ENCODE results near the gene CFAP57. TPM values are rescaled to one million over a fixed set of nuclear protein-coding genes. Genes with fewer than 3 reads are reported as not detected.

The CFAP57 gene
- total RNA-seq, 2 experiments from 2014 or later = not detected

DNA sequence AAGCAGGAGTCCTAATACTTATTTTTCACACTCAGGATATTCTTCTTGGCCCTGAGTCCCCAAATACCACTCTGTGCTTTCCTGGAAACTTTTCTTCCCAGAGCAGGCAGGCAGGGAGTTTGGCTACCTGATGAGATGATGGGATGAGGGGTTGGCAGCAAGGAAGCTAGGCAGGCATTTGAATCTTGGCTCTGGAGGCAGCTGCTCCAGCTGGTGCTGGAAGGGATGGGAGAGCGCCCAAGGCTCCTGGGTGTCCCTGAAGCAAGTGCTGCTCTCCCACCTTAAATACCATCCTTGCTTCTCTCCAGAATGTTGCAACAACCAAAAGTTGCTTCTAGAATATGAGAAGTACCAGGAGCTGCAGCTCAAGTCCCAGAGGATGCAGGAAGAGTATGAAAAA is 49.7 kb downstream of the CFAP57 start:
- Mint-ChIP-seq H3K27me3 (peaks cover 7% of the 10 kb centered on the region), H3K27ac (no peak overlapping the region), H3K36me3 (no peaks in the 10 kb centered on the region), H3K4me3 (no peak overlapping the region), H3K9me3 (no peaks in the 10 kb centered on the region), H3K4me1 (peaks cover 5% of the 10 kb centered on the region)
- ATAC-seq (ENCODE audit: low read depth) (no peak), DNase-seq (no peak)
- POLR2A ChIA-PET = no interaction called here

DNA sequence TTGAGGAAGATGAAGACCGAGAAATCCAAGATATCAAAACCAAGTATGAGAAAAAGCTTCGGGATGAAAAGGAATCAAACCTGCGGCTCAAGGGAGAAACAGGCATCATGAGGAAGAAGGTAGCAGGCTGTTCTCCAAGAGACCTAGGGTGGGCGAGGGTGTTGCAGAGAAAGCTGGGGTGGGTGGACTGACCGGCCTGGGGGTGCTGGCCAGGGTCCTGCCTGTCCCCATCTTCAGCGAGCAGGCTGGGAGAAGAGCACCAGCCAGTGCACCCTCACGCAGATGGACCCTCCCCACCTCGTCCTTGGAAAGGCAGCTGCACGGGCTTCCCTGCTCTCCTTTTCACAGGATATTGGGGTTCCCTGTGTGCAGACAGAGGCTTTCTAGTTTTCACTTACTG is 50.7 kb downstream of the CFAP57 start:
- H3K4me3 Mint-ChIP-seq = no peak overlapping the region
- ATAC-seq (ENCODE audit: low read depth) (no peak), DNase-seq (no peak)
- peaks cover 5% of the 10 kb centered on the region for H3K4me1 Mint-ChIP-seq
- POLR2A ChIA-PET = no interaction called here
- H3K36me3 Mint-ChIP-seq = no peaks in the 10 kb centered on the region
- peaks cover 7% of the 10 kb centered on the region for H3K27me3 Mint-ChIP-seq
- no peaks in the 10 kb centered on the region for H3K9me3 Mint-ChIP-seq
- no peak overlapping the region for H3K27ac Mint-ChIP-seq

DNA sequence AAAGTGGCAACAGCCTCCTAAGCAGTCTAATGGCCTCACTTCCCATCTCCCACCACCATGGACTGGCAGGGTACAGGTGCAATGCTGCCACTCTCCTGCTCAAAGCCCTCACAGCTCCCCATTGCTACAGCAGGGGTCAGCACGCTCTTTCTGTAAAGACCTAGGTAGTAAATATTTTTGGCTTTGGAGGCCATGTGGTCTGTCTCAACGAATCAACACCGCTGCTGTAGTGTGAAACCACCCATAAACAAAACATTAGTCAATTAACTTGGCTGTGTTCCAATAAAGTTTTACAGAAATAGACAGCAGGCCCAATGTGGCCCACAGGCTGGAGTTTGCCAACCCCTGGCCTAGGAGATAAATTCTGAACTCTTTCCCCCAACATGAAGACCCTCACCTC is 53.0 kb downstream of the CFAP57 start:
- ATAC-seq (ENCODE audit: low read depth) = no peak
- peaks cover 13% of the 10 kb centered on the region for H3K27me3 Mint-ChIP-seq
- POLR2A ChIA-PET = no interaction called here
- no peaks in the 10 kb centered on the region for H3K36me3 Mint-ChIP-seq
- no peak overlapping the region for H3K4me3 Mint-ChIP-seq
- no peaks in the 10 kb centered on the region for H3K9me3 Mint-ChIP-seq
- DNase-seq = no peak
- no peak overlapping the region for H3K27ac Mint-ChIP-seq
- peaks cover 5% of the 10 kb centered on the region for H3K4me1 Mint-ChIP-seq

DNA sequence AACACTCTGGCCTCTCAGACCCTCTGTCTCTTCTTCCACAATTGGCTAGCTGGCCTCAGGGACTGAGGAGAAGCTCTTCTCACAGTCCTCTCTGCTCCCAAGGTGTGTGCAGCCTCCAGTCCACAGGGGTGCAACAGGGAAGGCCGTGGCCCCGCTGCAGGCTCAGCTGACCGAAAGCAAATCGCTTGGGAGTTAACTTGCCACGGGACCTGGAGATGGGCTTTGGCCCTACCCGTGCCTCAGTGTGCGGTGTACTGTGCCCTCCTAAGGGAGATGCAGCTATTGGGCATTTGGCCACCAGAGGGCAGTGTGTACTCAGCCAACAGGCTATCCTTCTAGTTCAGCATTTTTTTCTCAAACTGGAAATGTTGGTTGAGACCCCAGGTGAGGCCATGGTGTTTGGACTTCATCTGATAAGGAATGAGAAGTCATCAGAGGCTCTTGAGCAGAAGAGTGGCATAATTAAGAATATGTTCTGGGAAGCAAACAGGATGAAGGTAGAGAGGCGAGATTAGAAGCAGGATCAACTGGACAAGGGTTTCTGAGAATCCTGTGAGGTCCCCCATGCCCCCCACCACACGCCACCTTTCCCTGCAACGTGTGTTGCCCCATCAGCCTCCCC is 55.1 kb downstream of the CFAP57 start:
- Mint-ChIP-seq H3K27me3 (peaks cover 15% of the 10 kb centered on the region), H3K9me3 (no peaks in the 10 kb centered on the region), H3K27ac (no peak overlapping the region), H3K36me3 (no peaks in the 10 kb centered on the region), H3K4me3 (no peak overlapping the region), H3K4me1 (no peaks in the 10 kb centered on the region)
- DNase-seq = peak; percentile 83
- ATAC-seq (ENCODE audit: low read depth) = peak; percentile 91
- POLR2A ChIA-PET = interaction anchor here (0.5 to 1.4 kb wide), 4 partner anchors 128 to 187 kb away, joined by 3 to 6 read pairs (median 3); partner anchors contain the start of genes CDC20 and ELOVL1

DNA sequence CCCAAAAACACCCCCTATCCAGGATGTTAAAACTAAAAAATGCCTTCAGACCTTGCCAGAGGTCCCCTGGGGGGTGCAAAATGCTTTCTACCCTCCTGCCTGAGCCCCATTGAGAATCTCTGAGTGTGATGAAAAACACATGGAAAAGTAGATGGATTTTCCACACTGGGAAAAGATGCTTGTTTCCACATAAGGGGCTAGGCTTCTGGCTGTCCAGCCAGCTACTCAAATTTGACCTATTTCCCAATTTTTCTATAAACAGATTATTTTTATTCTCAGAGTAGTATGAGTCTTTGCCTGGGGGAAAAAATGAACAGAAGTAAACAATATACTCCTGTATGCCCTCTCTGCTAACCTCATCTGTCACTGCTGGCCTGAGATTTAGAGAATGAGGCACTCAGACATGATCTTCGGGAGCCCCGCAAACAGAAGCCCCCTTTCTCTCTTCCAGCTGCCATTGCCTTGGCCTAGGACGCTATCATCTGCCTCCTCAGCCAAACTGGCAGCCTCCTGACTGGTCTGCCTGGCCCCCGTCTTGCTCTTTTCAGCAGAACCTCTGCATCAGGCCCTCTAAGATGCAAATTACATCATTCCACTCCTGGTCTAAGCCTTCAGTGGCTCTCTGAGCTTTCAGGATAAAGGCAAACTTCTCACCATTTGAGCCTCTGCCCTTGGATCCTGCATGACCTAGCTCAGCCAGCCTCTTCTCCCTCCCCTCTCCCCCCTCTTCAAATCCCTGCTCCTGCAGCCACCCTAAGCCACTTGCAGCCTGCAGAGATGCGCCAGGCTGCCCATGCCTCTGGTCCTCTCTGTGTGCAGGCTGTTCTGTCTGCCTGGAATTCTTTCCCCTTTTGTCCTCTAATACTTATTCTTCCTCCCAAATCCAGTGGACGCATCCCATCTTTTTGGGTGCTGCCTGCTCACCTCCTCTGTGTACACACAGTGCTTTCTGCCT is 58.0 kb downstream of the CFAP57 start:
- Mint-ChIP-seq H3K27ac (no peak overlapping the region), H3K4me1 (no peaks in the 10 kb centered on the region), H3K9me3 (no peaks in the 10 kb centered on the region), H3K36me3 (no peaks in the 10 kb centered on the region), H3K27me3 (peaks cover 12% of the 10 kb centered on the region), H3K4me3 (no peak overlapping the region)
- no peak for DNase-seq
- no peak for ATAC-seq (ENCODE audit: low read depth)
- POLR2A ChIA-PET = no interaction called here

DNA sequence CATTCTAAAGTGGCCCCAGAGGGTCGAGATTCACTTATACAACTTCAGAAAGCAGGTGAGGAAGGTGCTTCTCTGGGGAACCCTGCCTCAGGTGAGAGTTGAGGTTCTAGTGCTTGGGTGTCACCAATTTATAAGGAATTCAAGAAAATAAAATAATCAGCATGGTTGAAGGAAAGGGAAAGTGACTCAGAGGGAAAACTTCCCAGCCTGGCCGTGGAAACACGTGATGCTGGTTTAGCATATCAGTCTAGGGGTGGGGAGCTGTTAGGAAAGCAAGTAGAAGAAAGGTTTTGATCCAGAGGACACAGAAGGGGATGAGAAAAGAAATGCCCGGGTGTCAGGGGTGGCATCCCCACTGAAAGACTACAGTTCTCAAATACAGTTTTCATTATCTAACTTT is 59.9 kb downstream of the CFAP57 start:
- DNase-seq (no peak), ATAC-seq (ENCODE audit: low read depth) (no peak)
- POLR2A ChIA-PET = interaction anchor here (1.3 kb wide), 1 partner anchor 122 kb away, joined by 7 read pairs; no protein-coding TSS in a partner anchor
- H3K27me3 Mint-ChIP-seq = peaks cover 9% of the 10 kb centered on the region
- H3K9me3 Mint-ChIP-seq = no peaks in the 10 kb centered on the region
- H3K4me3 Mint-ChIP-seq = no peak overlapping the region
- H3K4me1 Mint-ChIP-seq = no peaks in the 10 kb centered on the region
- H3K36me3 Mint-ChIP-seq = no peaks in the 10 kb centered on the region
- no peak overlapping the region for H3K27ac Mint-ChIP-seq

DNA sequence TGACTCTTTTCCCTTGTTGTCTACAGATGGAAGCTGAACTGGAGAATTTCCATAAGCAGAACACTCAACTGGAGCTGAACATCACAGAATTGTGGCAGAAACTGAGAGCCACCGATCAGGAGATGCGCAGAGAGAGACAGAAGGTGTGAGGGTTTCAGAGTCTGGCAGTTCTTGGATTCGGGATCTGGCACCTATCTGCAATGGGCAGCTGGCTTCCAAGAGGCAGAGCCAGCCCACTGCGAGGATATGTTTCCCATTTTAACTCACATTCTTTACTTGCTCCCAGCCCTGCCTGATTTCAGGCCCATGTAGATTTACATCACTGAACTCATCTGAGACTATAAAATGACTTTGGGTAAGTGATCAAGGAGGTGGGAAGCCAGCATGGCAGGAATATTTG is 60.4 kb downstream of the CFAP57 start:
- Mint-ChIP-seq H3K27me3 (peaks cover 9% of the 10 kb centered on the region), H3K4me3 (no peak overlapping the region), H3K4me1 (no peaks in the 10 kb centered on the region), H3K27ac (no peak overlapping the region), H3K9me3 (no peaks in the 10 kb centered on the region), H3K36me3 (no peaks in the 10 kb centered on the region)
- ATAC-seq (ENCODE audit: low read depth) (no peak), DNase-seq (no peak)
- POLR2A ChIA-PET = interaction anchor here (1.3 kb wide), 1 partner anchor 122 kb away, joined by 7 read pairs; no protein-coding TSS in a partner anchor

DNA sequence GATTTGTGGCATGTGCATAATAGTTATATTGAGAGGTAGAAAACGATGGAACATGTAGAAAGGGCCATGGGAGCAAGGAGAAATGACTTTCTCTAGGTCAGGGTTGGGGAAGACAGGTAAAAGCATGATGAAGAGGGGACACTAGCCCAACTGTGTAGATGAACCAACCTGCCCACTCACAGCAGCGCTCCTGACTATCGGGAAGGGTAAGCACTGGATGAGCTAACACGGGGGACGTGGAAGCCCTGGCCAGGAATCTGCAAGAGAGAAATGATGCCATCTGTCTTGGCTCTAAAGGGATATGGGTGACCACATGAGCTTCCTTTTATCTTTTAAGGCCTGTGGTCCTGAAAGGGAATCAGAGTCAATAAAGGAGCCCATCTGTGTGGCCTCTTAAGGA is 61.5 kb downstream of the CFAP57 start:
- no peak for DNase-seq
- POLR2A ChIA-PET = no interaction called here

DNA sequence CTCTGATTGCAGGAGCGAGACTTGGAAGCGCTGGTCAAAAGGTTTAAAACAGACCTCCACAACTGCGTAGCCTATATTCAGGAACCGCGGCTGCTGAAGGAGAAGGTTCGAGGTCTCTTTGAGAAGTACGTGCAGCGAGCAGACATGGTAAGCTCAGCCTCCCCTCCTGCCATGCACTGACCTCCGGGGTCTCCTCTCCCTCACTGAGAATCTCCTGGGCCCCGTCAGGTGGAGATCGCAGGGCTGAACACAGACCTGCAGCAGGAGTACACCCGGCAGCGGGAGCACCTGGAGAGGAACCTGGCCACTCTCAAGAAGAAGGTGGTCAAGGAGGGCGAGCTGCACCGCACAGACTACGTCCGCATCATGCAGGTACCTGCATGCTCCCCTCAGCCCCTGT is 62.1 kb downstream of the CFAP57 start:
- Mint-ChIP-seq H3K4me1 (peaks cover 5% of the 10 kb centered on the region), H3K27me3 (peaks cover 8% of the 10 kb centered on the region), H3K9me3 (no peaks in the 10 kb centered on the region), H3K36me3 (no peaks in the 10 kb centered on the region), H3K4me3 (no peak overlapping the region), H3K27ac (no peak overlapping the region)
- no peak for DNase-seq
- no peak for ATAC-seq (ENCODE audit: low read depth)
- POLR2A ChIA-PET = no interaction called here

More for the DNA sequence above, 61.5 kb downstream of the CFAP57 start:
- no peaks in the 10 kb centered on the region for H3K9me3 Mint-ChIP-seq
- peaks cover 9% of the 10 kb centered on the region for H3K27me3 Mint-ChIP-seq
- peak overlapping the region; percentile 4 for H3K27ac Mint-ChIP-seq
- no peak overlapping the region for H3K4me3 Mint-ChIP-seq
- peaks cover 1% of the 10 kb centered on the region for H3K4me1 Mint-ChIP-seq
- H3K36me3 Mint-ChIP-seq = no peaks in the 10 kb centered on the region
- no peak for ATAC-seq (ENCODE audit: low read depth)

DNA sequence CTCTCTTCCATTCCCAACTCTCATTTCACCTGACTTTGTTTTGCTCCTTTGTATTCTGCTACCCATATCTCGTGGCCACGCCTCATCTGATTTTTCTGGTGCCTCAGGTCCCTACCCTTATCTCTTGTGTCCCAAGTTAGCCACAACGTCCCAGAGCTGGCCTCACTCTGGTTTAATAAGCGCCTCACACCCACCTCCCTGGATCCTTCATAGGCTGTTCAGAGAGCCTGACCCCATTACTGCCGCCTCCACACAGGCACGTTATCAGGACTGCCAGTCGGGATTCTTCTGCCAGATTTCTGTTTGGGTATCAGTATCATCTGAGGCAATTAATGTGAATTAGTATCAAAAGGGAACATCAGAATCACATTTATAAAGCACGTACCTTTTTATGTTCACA is 62.9 kb downstream of the CFAP57 start:
- POLR2A ChIA-PET = no interaction called here
- Mint-ChIP-seq H3K4me3 (no peak overlapping the region), H3K36me3 (no peaks in the 10 kb centered on the region), H3K27me3 (peaks cover 3% of the 10 kb centered on the region), H3K4me1 (peaks cover 10% of the 10 kb centered on the region), H3K9me3 (no peaks in the 10 kb centered on the region), H3K27ac (no peak overlapping the region)
- ATAC-seq (ENCODE audit: low read depth) (no peak), DNase-seq (no peak)

DNA sequence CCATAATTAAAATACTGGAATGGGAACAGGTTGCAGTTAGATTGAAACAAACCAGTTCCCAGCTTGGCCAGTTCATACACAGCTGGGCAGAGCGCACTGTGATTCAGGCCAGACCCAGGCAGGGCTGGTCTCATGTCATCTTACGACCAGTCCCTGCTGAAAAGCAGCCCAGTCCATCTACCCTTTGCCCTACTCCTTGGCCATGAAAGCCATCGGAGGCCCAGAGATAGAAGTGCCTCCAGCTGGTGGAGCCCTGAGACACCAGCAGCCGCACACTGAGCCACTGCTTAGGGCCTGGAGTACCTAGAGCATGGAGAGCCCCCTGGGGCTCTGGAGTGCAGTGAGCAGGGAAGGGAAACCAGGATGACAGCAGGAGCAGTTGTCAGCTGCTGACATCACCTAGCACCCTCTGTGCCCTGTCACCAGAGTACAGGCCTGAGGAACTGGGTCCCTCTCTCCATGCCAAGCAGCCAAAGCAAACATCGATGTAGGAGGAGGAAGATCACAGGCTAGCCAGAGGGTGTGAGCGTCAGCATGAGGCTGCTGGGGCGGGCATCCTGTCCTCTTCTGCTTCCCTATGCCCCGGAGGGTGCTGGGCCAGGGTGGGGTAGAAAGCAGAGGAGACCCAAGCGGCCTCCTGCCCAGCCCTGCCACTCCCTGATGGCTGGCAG is 63.5 kb downstream of the CFAP57 start:
- DNase-seq = no peak
- Mint-ChIP-seq H3K9me3 (peaks cover 4% of the 10 kb centered on the region), H3K36me3 (no peaks in the 10 kb centered on the region), H3K4me3 (no peak overlapping the region), H3K27me3 (peaks cover 3% of the 10 kb centered on the region), H3K27ac (no peak overlapping the region), H3K4me1 (peaks cover 10% of the 10 kb centered on the region)
- ATAC-seq (ENCODE audit: low read depth) = no peak
- POLR2A ChIA-PET = no interaction called here

DNA sequence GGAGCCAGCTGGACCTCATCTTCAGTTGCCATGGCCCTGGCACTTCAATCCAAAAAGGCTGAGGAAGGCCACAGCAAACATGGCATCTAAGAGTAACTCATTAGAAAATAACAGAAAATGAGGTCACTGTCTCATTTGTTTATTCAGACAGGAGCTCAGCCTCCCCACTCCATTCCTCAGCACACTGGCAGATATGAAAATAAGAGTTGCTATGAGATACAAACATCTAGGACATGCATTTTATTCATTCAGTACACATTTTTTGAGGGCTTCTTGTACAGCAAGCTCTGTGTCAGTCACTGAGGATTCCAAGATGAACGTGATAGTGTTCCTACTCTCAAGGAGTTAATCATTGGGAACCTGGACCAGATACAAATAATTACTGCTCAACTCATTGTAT is 65.0 kb downstream of the CFAP57 start:
- H3K4me1 Mint-ChIP-seq = peaks cover 10% of the 10 kb centered on the region
- H3K27me3 Mint-ChIP-seq = peaks cover 2% of the 10 kb centered on the region
- H3K4me3 Mint-ChIP-seq = no peak overlapping the region
- no peak overlapping the region for H3K27ac Mint-ChIP-seq
- H3K9me3 Mint-ChIP-seq = peaks cover 5% of the 10 kb centered on the region
- POLR2A ChIA-PET = interaction anchor here (0.7 kb wide), 1 partner anchor 18 kb away, joined by 5 read pairs; no protein-coding TSS in a partner anchor
- no peaks in the 10 kb centered on the region for H3K36me3 Mint-ChIP-seq
- DNase-seq (no peak), ATAC-seq (ENCODE audit: low read depth) (no peak)

DNA sequence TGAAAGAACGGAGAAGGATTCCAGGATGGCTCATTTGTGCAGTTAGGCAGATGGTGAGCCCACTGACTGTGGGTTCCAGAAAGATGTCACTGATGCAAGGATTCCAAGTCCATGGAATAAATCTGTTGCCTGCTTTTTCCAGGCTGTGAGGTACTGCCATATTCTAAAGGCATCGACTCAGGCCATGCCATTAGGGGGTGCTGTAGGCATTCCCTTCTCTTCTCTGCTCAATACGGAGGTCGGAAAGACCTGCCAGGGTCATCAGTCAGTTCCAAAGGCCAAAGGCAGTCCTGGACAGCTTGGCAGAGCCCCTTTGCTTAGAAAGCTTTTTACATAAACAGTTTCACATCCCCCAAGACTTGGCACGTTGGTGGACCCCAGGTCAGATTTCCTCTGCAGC is 66.0 kb downstream of the CFAP57 start:
- no peak overlapping the region for H3K27ac Mint-ChIP-seq
- DNase-seq = peak; percentile 37
- peak; percentile 65 for ATAC-seq (ENCODE audit: low read depth)
- H3K9me3 Mint-ChIP-seq = peaks cover 5% of the 10 kb centered on the region
- no peaks in the 10 kb centered on the region for H3K36me3 Mint-ChIP-seq
- peaks cover 10% of the 10 kb centered on the region for H3K4me1 Mint-ChIP-seq
- no peak overlapping the region for H3K4me3 Mint-ChIP-seq
- POLR2A ChIA-PET = no interaction called here
- H3K27me3 Mint-ChIP-seq = no peaks in the 10 kb centered on the region

Measured in activated naive CD8-positive, alpha-beta T cell treated with anti-CD3 and anti-CD28 coated beads, Interleukin-2, amount 10 ng/mL, durations not matched to agents 7 days and 5 days (primary cell).